Uterus (tissue), 2 donors: ENCODE data around the gene TMEM121.

Source experiments
- POLR2A ChIP-seq, 2 donors: fragments of 450-650 bp; IDR thresholded peaks; one replicate each; pipeline ENCODE4 v1.6.1; 2016; ENCODE audit warnings: antibody characterized with exemption in 2 of 2, mild to moderate bottlenecking in 1 of 2, moderate library complexity in 1 of 2
- TF ChIP-seq, protein P1 (sequence below), 4 experiments: fragments of 200-600 bp in 2 of 4; fragments of 450-650 bp in 2 of 4; sonication (generic) in 2 of 4; IDR thresholded peaks; one replicate each; pipeline ENCODE4 v1.5.1; 2016 to 2019; ENCODE audit warnings: antibody characterized with exemption in 4 of 4, mild to moderate bottlenecking in 2 of 4, moderate library complexity in 1 of 4

GRCh38 chr14:105500726-105501101 lies 25.7 kb upstream of the TMEM121 start:
- TF ChIP-seq POLR2A (IDR thresholded peaks at IDR 0.05), result no peak
- TF ChIP-seq, protein P1, sequence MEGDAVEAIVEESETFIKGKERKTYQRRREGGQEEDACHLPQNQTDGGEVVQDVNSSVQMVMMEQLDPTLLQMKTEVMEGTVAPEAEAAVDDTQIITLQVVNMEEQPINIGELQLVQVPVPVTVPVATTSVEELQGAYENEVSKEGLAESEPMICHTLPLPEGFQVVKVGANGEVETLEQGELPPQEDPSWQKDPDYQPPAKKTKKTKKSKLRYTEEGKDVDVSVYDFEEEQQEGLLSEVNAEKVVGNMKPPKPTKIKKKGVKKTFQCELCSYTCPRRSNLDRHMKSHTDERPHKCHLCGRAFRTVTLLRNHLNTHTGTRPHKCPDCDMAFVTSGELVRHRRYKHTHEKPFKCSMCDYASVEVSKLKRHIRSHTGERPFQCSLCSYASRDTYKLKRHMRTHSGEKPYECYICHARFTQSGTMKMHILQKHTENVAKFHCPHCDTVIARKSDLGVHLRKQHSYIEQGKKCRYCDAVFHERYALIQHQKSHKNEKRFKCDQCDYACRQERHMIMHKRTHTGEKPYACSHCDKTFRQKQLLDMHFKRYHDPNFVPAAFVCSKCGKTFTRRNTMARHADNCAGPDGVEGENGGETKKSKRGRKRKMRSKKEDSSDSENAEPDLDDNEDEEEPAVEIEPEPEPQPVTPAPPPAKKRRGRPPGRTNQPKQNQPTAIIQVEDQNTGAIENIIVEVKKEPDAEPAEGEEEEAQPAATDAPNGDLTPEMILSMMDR (IDR thresholded peaks at IDR 0.05), result no peak
